OCI-LY7 (cell line): ENCODE data around the gene STK33.

ENCODE experiments used
- EZH2phosphoT487 ChIP-seq: fragments of 200-600 bp; sonication (generic); IDR thresholded peaks from 2 replicates; pipeline ENCODE4 v1.6.1; 2018; ENCODE audit warnings: low read depth, borderline replicate concordance, mild to moderate bottlenecking, mixed run types, antibody characterized with exemption, low read length, moderate library complexity, mixed read lengths
- TF ChIP-seq, protein P1 (sequence below): fragments of 200-600 bp; sonication (generic); conservative IDR thresholded peaks from 2 replicates; pipeline ENCODE4 v1.5.1; 2014; ENCODE audit warnings: mild to moderate bottlenecking, antibody characterized with exemption, low read length, moderate library complexity, mixed read lengths

DNA sequence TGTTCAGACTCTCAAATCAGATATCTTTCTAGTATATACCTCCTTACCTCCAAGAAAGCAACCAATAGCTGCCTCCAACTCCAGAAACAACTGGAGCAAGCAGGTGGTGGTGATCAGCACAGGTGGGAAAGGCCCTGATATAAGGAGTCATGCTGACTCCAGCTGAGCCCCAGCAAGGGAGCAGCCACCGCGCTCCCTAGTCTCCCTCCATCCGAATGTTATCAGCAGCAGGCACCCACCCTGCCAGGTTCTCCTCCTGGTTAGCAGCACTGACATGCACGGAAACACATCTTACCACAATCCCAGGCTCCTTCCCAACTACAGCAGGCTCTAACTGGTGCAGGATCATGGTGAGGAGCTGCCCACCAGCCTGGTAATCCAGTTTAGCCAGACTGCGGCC lies 18.5 kb upstream of the STK33 start:
- TF ChIP-seq, protein P1, sequence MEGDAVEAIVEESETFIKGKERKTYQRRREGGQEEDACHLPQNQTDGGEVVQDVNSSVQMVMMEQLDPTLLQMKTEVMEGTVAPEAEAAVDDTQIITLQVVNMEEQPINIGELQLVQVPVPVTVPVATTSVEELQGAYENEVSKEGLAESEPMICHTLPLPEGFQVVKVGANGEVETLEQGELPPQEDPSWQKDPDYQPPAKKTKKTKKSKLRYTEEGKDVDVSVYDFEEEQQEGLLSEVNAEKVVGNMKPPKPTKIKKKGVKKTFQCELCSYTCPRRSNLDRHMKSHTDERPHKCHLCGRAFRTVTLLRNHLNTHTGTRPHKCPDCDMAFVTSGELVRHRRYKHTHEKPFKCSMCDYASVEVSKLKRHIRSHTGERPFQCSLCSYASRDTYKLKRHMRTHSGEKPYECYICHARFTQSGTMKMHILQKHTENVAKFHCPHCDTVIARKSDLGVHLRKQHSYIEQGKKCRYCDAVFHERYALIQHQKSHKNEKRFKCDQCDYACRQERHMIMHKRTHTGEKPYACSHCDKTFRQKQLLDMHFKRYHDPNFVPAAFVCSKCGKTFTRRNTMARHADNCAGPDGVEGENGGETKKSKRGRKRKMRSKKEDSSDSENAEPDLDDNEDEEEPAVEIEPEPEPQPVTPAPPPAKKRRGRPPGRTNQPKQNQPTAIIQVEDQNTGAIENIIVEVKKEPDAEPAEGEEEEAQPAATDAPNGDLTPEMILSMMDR = no peak
- no peak for TF ChIP-seq EZH2phosphoT487
